T-helper 17 cell (primary cell): ENCODE measurements around the gene TMCO4. TPM values are rescaled to one million over a fixed set of nuclear protein-coding genes. Genes with fewer than 3 reads are reported as not detected.
"Not testable (repeated sequence)": the region's sequence is repeated elsewhere in the genome, so short reads cannot be mapped to it uniquely, and the experiment has no call there.

Experiments
- ATAC-seq: fragments of 150-1000 bp; cut with Tn5 transposase; 2 replicates; pipeline ENCODE4 v1.10.0; 2021; ENCODE audit warnings: mild to moderate bottlenecking, moderate library complexity
- DNase-seq, 3 donors: peaks; one replicate each; pipeline versions ENCODE4 v3.0.0 to v3.0.0-alpha.2; 2020 to 2021
- H3K9me3 ChIP-seq: one replicate; pipeline ENCODE4 v1.7.0; 2013; ENCODE audit warnings: low read length, mild to moderate bottlenecking; ENCODE audit not compliant: control insufficient read depth, poor library complexity, severe bottlenecking
- H3K27ac Mint-ChIP-seq: one replicate; pipeline ENCODE4 v1.8.0; 2022; ENCODE audit warnings: mild to moderate bottlenecking, moderate library complexity, mixed read lengths
- H3K27me3 Mint-ChIP-seq: one replicate; pipeline ENCODE4 v1.8.0; 2022; ENCODE audit warnings: mixed read lengths
- H3K36me3 Mint-ChIP-seq: one replicate; pipeline ENCODE4 v1.8.0; 2022; ENCODE audit warnings: low read depth, mixed read lengths
- H3K4me1 Mint-ChIP-seq: one replicate; pipeline ENCODE4 v1.8.0; 2022; ENCODE audit warnings: mild to moderate bottlenecking, mixed read lengths
- H3K4me3 Mint-ChIP-seq: one replicate; pipeline ENCODE4 v1.8.0; 2022; ENCODE audit warnings: mild to moderate bottlenecking, moderate library complexity, mixed read lengths
- total RNA-seq, 4 donors: library from RNA in 2 of 4; stranded (reverse) in 2 of 4; gene quantifications; one replicate each; pipeline ENCODE4 v1.2.3 and lab custom pipeline; 2022 to 2026

TMCO4 gene
- 10 to 100 TPM; 18.6 TPM for total RNA-seq
- total RNA-seq (lab: John Stamatoyannopoulos, UW) = 22.0 to 28.8 reads per million in 2 donors

DNA sequence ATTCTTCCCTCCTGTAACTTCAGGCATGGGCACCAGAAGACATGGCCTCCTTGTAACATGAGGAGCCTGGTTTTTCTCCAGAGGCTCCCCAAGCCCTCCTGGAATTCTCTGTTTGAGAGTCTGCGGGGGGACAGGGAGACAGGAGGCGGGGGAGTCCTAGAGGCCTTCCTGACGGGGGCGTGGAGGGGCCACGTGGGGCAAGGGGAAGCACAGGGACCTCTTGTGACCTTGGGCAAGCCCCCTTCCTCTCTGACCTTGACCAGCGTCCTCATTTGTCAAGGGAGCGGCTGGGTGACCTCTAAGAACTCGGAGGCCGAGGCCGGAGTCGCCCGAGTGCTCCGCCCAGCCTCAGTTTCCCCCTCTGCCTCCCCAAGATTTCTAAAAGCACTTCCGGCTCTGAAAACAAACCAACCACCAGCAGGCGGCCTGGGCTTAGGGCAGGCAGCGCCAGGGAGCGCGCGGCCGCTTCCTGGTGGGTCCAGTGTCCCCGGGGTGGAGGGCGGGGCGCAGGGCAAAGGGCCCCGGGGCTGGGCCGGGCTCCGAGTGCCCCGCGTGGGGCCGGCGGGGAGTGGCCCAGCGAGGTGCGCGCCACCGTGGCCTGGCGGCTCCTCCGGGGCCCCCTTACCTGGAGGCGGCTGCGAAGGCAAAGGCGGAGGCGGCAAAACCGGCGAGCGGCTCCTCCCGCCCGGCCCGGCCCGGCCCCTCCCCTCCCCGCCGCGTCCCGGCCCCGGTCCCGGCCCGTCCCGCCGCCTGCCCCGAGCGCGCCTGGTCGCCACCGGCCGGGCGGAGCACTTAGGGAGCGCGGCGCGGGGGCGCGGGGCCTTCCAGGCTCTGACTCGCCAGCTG lies at the start of gene TMCO4:
Gene TMCO4, minus strand, starts transcription at position 687 of the 846 bp plus-strand sequence. CDS start 19,158 bp downstream, outside the sequence.
- H3K27ac Mint-ChIP-seq = peak within 1 kb of the TSS; percentile 90
- H3K9me3 ChIP-seq = no peaks in the 10 kb centered on the region
- peaks cover 3% of the 10 kb centered on the region for H3K36me3 Mint-ChIP-seq
- ATAC-seq (peak; percentile 83), DNase-seq (peak; percentile 20 to 45 (median 38))
- H3K4me3 Mint-ChIP-seq = peak within 1 kb of the TSS; percentile 92
- H3K27me3 Mint-ChIP-seq = no peaks in the 10 kb centered on the region
- H3K4me1 Mint-ChIP-seq = peaks cover 19% of the 10 kb centered on the region

GRCh38 chr1:19849307-19849706 lies 49.6 kb upstream of the TMCO4 start:
- DNase-seq, H3K9me3 ChIP-seq, H3K27ac Mint-ChIP-seq, H3K4me3 Mint-ChIP-seq, H3K36me3 Mint-ChIP-seq, ATAC-seq, H3K4me1 Mint-ChIP-seq: not testable (repeated sequence)
- H3K27me3 Mint-ChIP-seq = peaks cover 28% of the 10 kb centered on the region

- H3K9me3 ChIP-seq, ATAC-seq, H3K4me3 Mint-ChIP-seq, H3K36me3 Mint-ChIP-seq, H3K4me1 Mint-ChIP-seq, DNase-seq, H3K27ac Mint-ChIP-seq: not testable (repeated sequence)
- H3K27me3 Mint-ChIP-seq = peaks cover 32% of the 10 kb centered on the region
These were observed 47.6 kb upstream of the TMCO4 start for GRCh38 chr1:19847334-19847733.

DNA sequence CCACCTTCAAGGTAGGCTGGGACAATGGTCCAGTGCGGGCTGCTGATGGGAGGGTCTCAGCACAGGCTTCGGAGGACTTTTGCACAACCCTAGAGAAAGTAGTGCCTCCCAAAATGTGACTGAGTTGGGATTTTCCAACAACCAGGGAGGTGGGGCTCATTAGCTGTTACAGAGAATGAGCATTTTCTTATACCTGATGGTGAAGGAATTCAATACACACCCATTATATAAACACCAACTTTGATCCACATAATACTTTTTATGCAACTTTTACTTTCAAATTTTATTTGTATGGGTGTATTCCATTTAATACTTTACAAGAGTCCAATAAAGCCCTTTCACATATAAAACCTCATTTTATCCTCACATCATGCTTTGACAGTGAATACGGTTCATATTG lies 46.6 kb upstream of the TMCO4 start:
- no peaks in the 10 kb centered on the region for H3K9me3 ChIP-seq
- peaks cover 33% of the 10 kb centered on the region for H3K27me3 Mint-ChIP-seq
- H3K4me3 Mint-ChIP-seq = no peak overlapping the region
- no peak overlapping the region for H3K27ac Mint-ChIP-seq
- no peaks in the 10 kb centered on the region for H3K36me3 Mint-ChIP-seq
- peaks cover 4% of the 10 kb centered on the region for H3K4me1 Mint-ChIP-seq
- ATAC-seq (no peak), DNase-seq (no peak)

DNA sequence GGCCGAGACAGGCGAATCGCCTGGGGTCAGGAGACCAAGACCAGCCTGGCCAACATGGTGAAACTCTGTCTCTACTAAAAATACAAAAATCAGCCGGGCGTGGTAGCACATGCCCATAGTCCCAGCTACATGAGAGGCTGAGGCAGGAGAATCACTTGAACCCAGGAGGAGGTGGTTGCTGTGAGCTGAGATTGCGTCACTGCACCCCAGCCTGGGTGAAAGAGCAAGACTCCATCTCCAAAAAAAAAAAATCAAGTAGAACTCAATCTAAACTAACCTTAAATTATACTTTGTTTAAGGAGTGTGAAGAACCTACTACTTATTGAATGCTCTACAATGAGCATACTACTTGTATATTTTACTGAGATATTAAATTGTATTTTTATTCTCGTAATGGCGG lies 45.8 kb upstream of the TMCO4 start:
- H3K27me3 Mint-ChIP-seq = peaks cover 33% of the 10 kb centered on the region
- H3K9me3 ChIP-seq = no peaks in the 10 kb centered on the region
- H3K4me3 Mint-ChIP-seq = no peak overlapping the region
- peaks cover 2% of the 10 kb centered on the region for H3K4me1 Mint-ChIP-seq
- DNase-seq (no peak), ATAC-seq (no peak)
- no peaks in the 10 kb centered on the region for H3K36me3 Mint-ChIP-seq
- H3K27ac Mint-ChIP-seq = no peak overlapping the region

DNA sequence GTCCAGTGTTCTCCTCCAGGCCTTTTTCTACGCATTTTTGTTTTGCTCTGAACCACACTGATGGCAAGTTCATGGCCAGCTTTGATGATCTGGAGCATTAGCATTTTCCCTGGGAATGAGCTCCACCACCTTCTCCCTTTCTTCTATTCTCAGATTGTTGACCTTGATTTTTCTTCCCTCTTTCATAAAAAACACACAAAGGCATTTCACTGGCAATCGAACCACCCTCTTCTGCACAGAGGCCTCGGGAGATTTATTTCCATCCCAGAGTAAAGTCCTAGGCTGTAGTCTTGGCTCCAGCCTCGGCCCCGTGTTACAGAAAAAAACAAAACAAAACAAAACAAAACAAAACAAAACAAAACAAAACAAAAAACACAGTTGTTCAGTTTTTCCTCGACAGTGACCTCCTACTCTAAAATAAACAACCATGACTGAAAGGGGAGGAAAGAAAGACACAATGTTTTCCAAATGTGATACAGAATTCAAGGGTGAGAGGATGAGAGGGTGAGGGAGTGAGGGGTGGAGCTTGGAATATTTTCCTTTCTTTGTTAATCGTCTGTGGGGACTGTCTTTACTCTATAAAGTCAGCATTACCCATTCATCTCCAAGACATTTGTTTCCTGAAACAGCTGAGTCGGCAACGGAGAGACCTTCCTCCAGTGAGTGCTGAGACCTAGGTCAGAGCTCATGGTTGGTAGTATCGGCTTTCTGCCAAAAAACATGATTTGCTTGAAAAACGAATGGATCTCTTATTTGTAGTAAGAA lies 45.2 kb upstream of the TMCO4 start:
- H3K4me3 Mint-ChIP-seq = no peak overlapping the region
- no peak for DNase-seq
- peaks cover 33% of the 10 kb centered on the region for H3K27me3 Mint-ChIP-seq
- H3K4me1 Mint-ChIP-seq = peaks cover 2% of the 10 kb centered on the region
- H3K36me3 Mint-ChIP-seq = no peaks in the 10 kb centered on the region
- no peaks in the 10 kb centered on the region for H3K9me3 ChIP-seq
- no peak for ATAC-seq
- H3K27ac Mint-ChIP-seq = no peak overlapping the region

DNA sequence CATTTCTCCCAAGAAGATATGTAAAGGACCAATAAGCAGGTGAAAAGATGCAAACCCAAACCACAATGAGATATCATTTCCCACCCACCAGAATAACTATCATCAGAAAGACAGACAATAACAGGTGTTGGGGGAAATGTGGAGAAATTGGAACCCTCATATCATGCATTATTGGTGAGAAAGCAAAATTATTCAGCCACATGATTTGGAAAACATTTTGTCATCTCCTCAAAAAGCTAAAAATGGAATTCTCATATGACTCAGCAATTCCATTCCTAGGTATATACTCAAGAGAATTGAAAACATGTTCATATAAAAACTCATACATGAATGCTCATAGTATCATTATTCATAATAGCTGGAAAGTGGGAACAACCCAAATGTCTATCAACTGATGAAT lies 40.5 kb upstream of the TMCO4 start:
- peaks cover 22% of the 10 kb centered on the region for H3K27me3 Mint-ChIP-seq
- no peaks in the 10 kb centered on the region for H3K36me3 Mint-ChIP-seq
- no peak for ATAC-seq
- no peak overlapping the region for H3K4me3 Mint-ChIP-seq
- H3K9me3 ChIP-seq = no peaks in the 10 kb centered on the region
- DNase-seq = no peak
- no peaks in the 10 kb centered on the region for H3K4me1 Mint-ChIP-seq
- H3K27ac Mint-ChIP-seq = no peak overlapping the region

- H3K9me3 ChIP-seq = no peaks in the 10 kb centered on the region
- H3K36me3 Mint-ChIP-seq = no peaks in the 10 kb centered on the region
- DNase-seq (no peak), ATAC-seq (no peak)
- no peaks in the 10 kb centered on the region for H3K4me1 Mint-ChIP-seq
- peaks cover 26% of the 10 kb centered on the region for H3K27me3 Mint-ChIP-seq
- H3K27ac Mint-ChIP-seq = no peak overlapping the region
- no peak overlapping the region for H3K4me3 Mint-ChIP-seq
These were observed 38.1 kb upstream of the TMCO4 start for GRCh38 chr1:19837866-19838265.

DNA sequence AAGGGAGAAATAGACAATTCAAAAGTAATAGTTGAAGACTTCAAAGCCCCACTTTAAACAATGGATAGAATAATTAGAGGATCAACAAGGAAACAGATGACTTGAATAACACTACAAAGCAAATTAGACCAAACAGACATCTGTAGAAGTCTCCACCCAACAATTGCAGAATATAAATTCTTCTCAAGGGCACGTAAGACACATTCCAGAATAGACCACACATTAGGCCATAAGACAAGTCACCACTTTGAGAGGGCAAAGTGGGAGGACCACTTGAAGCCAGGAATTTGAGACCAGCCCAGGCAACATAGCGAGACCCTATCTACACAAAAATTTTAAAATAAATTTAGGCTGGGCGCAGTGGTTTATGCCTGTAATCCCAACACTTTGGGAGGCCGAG lies 35.9 kb upstream of the TMCO4 start:
- Mint-ChIP-seq H3K27ac (no peak overlapping the region), H3K4me1 (no peaks in the 10 kb centered on the region), H3K27me3 (peaks cover 43% of the 10 kb centered on the region), H3K36me3 (peaks cover 4% of the 10 kb centered on the region), H3K4me3 (no peak overlapping the region)
- DNase-seq = no peak
- no peak for ATAC-seq
- H3K9me3 ChIP-seq = no peaks in the 10 kb centered on the region

- ATAC-seq (no peak), DNase-seq (no peak)
- H3K4me1 Mint-ChIP-seq = no peaks in the 10 kb centered on the region
- peaks cover 8% of the 10 kb centered on the region for H3K36me3 Mint-ChIP-seq
- H3K27me3 Mint-ChIP-seq = peaks cover 62% of the 10 kb centered on the region
- H3K27ac Mint-ChIP-seq = no peak overlapping the region
- no peaks in the 10 kb centered on the region for H3K9me3 ChIP-seq
- H3K4me3 Mint-ChIP-seq = no peak overlapping the region
These were observed 31.7 kb upstream of the TMCO4 start for GRCh38 chr1:19831441-19831840.

DNA sequence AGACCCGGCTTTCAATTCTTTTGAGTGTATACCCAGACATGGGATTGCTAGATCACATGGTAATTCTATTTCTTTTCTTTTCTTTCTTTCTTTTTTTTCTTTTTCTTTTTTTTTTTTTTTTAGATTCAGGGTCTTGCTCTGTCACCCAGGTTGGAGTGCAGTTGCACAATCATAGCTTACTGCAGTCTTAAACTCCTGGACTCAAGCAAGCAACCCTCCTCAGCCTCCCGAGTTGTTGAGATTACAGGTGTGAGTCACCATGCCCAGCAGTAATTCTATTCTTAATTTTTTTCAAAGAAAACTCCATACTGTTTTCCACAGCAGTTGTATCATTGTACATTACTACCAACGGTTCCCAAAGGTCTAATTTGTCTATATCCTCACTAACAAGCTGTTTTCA lies 28.8 kb upstream of the TMCO4 start:
- peaks cover 12% of the 10 kb centered on the region for H3K36me3 Mint-ChIP-seq
- no peaks in the 10 kb centered on the region for H3K9me3 ChIP-seq
- no peak overlapping the region for H3K4me3 Mint-ChIP-seq
- H3K27me3 Mint-ChIP-seq = peaks cover 66% of the 10 kb centered on the region
- no peak for ATAC-seq
- no peak for DNase-seq
- no peaks in the 10 kb centered on the region for H3K4me1 Mint-ChIP-seq
- no peak overlapping the region for H3K27ac Mint-ChIP-seq

- Mint-ChIP-seq H3K27me3 (peaks cover 44% of the 10 kb centered on the region), H3K4me1 (no peaks in the 10 kb centered on the region), H3K36me3 (peaks cover 8% of the 10 kb centered on the region), H3K27ac (no peak overlapping the region), H3K4me3 (no peak overlapping the region)
- DNase-seq (no peak), ATAC-seq (no peak)
- no peaks in the 10 kb centered on the region for H3K9me3 ChIP-seq
These were observed 25.6 kb upstream of the TMCO4 start for GRCh38 chr1:19825298-19825697.

GRCh38 chr1:19824541-19824940 lies 24.8 kb upstream of the TMCO4 start:
- H3K27me3 Mint-ChIP-seq = peaks cover 37% of the 10 kb centered on the region
- H3K36me3 Mint-ChIP-seq = peaks cover 8% of the 10 kb centered on the region
- DNase-seq (no peak), ATAC-seq (no peak)
- no peaks in the 10 kb centered on the region for H3K4me1 Mint-ChIP-seq
- no peak overlapping the region for H3K27ac Mint-ChIP-seq
- no peak overlapping the region for H3K4me3 Mint-ChIP-seq
- no peaks in the 10 kb centered on the region for H3K9me3 ChIP-seq
